Kidney (tissue), 14 donors: ENCODE results near the gene LPCAT3. TPM values are rescaled to one million over a fixed set of nuclear protein-coding genes. Genes with fewer than 3 reads are reported as not detected.

ENCODE experiments used
- DNase-seq, 5 donors: peaks; one replicate each; pipeline ENCODE4 v3.0.0-alpha.2; 2013 to 2020
- FAIRE-seq: peaks from 2 replicates; lab custom pipeline; 2012; peaks lifted over from hg19 to GRCh38; lab: Jason Lieb, UNC
- H3K27ac ChIP-seq, 2 donors: one replicate each; pipeline ENCODE4 v1.7.0; 2013; ENCODE audit warnings: low read depth in 2 of 2, low read length in 2 of 2, inconsistent platforms in 1 of 2
- H3K27me3 ChIP-seq: one replicate; pipeline ENCODE4 v1.7.1; 2013; ENCODE audit warnings: low read length, inconsistent platforms; ENCODE audit not compliant: control insufficient read depth, insufficient read depth
- H3K36me3 ChIP-seq, 3 donors: one replicate each; pipeline versions ENCODE4 v1.7.0 to v1.7.1; 2013; ENCODE audit warnings: low read length in 3 of 3, control low read depth in 1 of 3, inconsistent platforms in 1 of 3; ENCODE audit not compliant: insufficient read depth in 3 of 3, control insufficient read depth in 2 of 3
- H3K4me1 ChIP-seq, 3 donors: one replicate each; pipeline versions ENCODE4 v1.7.0 to v1.7.1; 2013; ENCODE audit warnings: low read length in 3 of 3, inconsistent platforms in 1 of 3, low read depth in 1 of 3; ENCODE audit not compliant: control insufficient read depth in 2 of 3, insufficient read depth in 2 of 3
- H3K4me3 ChIP-seq, 3 donors: one replicate each; pipeline versions ENCODE4 v1.7.0 to v1.8.1; 2013; ENCODE audit warnings: low read length in 3 of 3, control low read depth in 1 of 3, inconsistent platforms in 1 of 3
- H3K9ac ChIP-seq, 3 donors: one replicate each; pipeline versions ENCODE4 v1.7.0 to v1.7.1; 2013; ENCODE audit warnings: low read length in 3 of 3, control low read depth in 1 of 3, inconsistent platforms in 1 of 3
- H3K9me3 ChIP-seq, 3 donors: one replicate each; pipeline versions ENCODE4 v1.7.0 to v1.7.1; 2013; ENCODE audit warnings: low read length in 3 of 3, control low read depth in 1 of 3, inconsistent platforms in 1 of 3; ENCODE audit not compliant: control insufficient read depth in 2 of 3, insufficient read depth in 1 of 3
- intact Hi-C: fragments of 100-400 bp; cut with DNase I; formaldehyde crosslinking; loops from one replicate; pipeline ENCODE4 v1.11.1; 2022
- polyA plus RNA-seq: library from polyadenylated mRNA; stranded (reverse); fragments of 350-450 nt; fragmentation: Illumina TruSeq; extraction: RNeasy Lipid Tissue Mini Kit (QIAGEN cat#74804); gene quantifications from one replicate; pipeline ENCODE4 v1.2.3, GENCODE V29; 2014; ENCODE audit warnings: low read depth, low replicate concordance; ENCODE audit not compliant: insufficient read depth
- total RNA-seq: library from RNA; stranded (reverse); fragmentation: NEBNext Ultra II Directional; extraction: Animal tissue kit (Norgen Biotek cat#: 25700); gene quantifications from one replicate; pipeline ENCODE4 v1.2.1, GENCODE V29; 2021
- TF ChIP-seq, protein P1 (sequence below): IDR thresholded peaks from 3 replicates; pipeline ENCODE4 v1.5.1; 2012; ENCODE audit warnings: mild to moderate bottlenecking, moderate library complexity, borderline replicate concordance; ENCODE audit not compliant: insufficient read depth; ENCODE audit errors: extremely low read depth
- donor health status: control.
- donor health status: control.
- donor health status: control.
- donor health status: control.
- donor health status: control.
- donor health status: DM: yes; HTN: yes; CAD: no.
- donor health status: Normal renal cell carcinoma (clear cell type).

LPCAT3 gene
- total and polyA plus RNA-seq, 2 donors from 2014 or later, result 59.2 to 77.8 TPM

DNA sequence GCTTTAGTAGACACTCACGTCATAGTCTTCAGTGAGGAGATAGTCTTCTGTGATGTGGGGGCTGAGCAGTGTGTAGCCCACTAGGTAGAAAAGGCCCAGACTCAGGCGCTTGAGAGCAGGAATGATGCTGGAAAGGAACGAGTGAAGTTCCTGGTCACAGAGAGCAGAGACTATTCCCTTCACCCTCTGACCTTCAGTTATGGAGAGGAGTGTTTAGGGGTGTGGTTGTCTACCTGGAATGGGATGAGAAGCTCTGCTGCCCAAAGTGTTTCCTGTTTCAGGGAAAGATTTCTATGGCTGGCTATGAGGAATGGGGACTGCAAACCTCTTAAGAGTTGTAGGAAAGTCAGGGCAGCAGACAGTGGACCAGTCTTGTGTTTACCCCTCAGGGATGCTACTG lies 38.8 kb downstream of the LPCAT3 start:
- H3K4me3 ChIP-seq, result no peak overlapping the region
- TF ChIP-seq, protein P1, sequence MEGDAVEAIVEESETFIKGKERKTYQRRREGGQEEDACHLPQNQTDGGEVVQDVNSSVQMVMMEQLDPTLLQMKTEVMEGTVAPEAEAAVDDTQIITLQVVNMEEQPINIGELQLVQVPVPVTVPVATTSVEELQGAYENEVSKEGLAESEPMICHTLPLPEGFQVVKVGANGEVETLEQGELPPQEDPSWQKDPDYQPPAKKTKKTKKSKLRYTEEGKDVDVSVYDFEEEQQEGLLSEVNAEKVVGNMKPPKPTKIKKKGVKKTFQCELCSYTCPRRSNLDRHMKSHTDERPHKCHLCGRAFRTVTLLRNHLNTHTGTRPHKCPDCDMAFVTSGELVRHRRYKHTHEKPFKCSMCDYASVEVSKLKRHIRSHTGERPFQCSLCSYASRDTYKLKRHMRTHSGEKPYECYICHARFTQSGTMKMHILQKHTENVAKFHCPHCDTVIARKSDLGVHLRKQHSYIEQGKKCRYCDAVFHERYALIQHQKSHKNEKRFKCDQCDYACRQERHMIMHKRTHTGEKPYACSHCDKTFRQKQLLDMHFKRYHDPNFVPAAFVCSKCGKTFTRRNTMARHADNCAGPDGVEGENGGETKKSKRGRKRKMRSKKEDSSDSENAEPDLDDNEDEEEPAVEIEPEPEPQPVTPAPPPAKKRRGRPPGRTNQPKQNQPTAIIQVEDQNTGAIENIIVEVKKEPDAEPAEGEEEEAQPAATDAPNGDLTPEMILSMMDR, result no peak
- H3K9me3 ChIP-seq, result no peaks in the 10 kb centered on the region
- DNase-seq (no peak), FAIRE-seq (no peak)
- no peak overlapping the region for H3K27ac ChIP-seq
- peaks cover 11 to 62% (median 55%) of the 10 kb centered on the region in 3 donors for H3K36me3 ChIP-seq
- intact Hi-C loops, result no loop called here
- H3K9ac ChIP-seq, result no peak overlapping the region
- no peaks in the 10 kb centered on the region for H3K4me1 ChIP-seq
- H3K27me3 ChIP-seq, result no peaks in the 10 kb centered on the region

DNA sequence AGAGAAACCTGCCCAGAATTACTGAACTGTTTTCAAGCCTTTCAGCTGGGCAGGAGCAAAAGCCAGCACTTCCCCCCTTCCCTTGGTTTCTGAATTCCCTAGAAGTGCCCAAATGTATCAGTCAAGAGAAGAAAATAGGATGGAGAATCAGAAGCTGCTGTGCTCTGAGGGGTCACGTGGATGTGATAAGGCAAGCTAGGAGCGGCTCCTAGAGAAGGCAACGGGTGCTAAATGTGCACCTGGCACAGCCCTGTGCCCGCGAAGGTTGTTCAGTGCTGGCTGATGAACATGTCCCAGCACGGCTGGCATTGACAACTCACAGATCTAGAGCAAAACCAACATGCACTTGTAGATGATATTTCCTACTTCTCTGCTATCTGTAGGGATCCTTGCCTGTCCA lies 39.3 kb downstream of the LPCAT3 start:
- no peaks in the 10 kb centered on the region for H3K4me1 ChIP-seq
- H3K27ac ChIP-seq, result no peak overlapping the region
- H3K9ac ChIP-seq, result no peak overlapping the region
- H3K4me3 ChIP-seq, result no peak overlapping the region
- intact Hi-C loops, result no loop called here
- no peak for DNase-seq
- no peak for FAIRE-seq
- H3K36me3 ChIP-seq, result peaks cover 11 to 66% (median 60%) of the 10 kb centered on the region in 3 donors
- TF ChIP-seq, protein P1, result no peak
- no peaks in the 10 kb centered on the region for H3K9me3 ChIP-seq
- H3K27me3 ChIP-seq, result no peaks in the 10 kb centered on the region

DNA sequence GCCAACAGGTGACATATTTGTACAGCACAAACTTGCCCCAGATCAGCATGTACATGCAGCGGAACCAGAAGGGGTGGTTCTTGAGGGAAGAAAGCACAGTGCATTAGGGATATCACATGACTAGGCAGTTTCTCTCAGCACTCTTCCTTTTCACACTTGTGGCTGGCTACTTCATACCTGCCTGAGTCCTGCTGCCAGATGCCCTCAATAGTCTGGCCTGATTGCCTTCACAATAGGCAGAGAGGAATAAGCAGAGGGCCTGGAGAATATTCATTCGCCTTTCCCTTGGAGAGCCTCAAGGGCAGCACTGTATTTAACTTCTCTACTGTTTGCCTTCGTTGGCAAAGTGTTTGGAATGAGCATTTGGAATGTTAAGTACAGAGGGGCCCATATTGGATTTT lies 39.7 kb downstream of the LPCAT3 start:
- TF ChIP-seq, protein P1, result no peak
- Histone ChIP-seq H3K9me3 (no peaks in the 10 kb centered on the region), H3K9ac (no peak overlapping the region), H3K27me3 (no peaks in the 10 kb centered on the region), H3K36me3 (peaks cover 11 to 69% (median 62%) of the 10 kb centered on the region in 3 donors), H3K27ac (no peak overlapping the region), H3K4me3 (no peak overlapping the region), H3K4me1 (no peaks in the 10 kb centered on the region)
- DNase-seq (no peak), FAIRE-seq (no peak)
- intact Hi-C loops, result no loop called here

DNA sequence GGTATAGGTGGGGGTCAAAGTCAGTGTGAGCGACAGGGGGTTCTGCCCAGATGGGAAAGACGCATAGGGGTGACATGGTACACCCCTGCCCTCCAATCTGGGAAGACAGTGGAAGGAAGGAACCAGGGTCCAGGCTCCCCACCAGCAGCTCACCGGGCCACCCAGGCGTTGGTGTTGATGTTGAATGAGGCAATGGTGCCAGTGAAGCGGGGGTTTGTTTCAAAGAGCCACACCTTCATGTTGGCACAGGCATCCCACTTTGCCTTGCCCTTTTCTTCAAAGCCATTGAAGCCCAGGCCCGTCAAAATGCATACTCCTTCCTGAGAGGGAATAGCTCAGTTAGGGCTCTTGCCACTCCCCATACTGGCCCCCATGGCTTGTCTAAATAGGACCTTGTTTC lies 40.1 kb downstream of the LPCAT3 start:
- Histone ChIP-seq H3K9ac (no peak overlapping the region), H3K27me3 (no peaks in the 10 kb centered on the region), H3K4me3 (no peak overlapping the region), H3K4me1 (no peaks in the 10 kb centered on the region), H3K27ac (no peak overlapping the region), H3K9me3 (no peaks in the 10 kb centered on the region), H3K36me3 (peaks cover 11 to 69% (median 60%) of the 10 kb centered on the region in 3 donors)
- TF ChIP-seq, protein P1, result no peak
- DNase-seq (no peak), FAIRE-seq (no peak)
- intact Hi-C loops, result no loop called here
